Memory B cell (primary cell): Measurements from ENCODE around the gene SPAG9.
"Not testable (repeated sequence)": the region's sequence is repeated elsewhere in the genome, so short reads cannot be mapped to it uniquely, and the experiment has no call there.

ENCODE experiments used
- ATAC-seq: fragments of 150-1000 bp; cut with Tn5 transposase; 2 replicates; pipeline ENCODE4 v1.10.0; 2021; ENCODE audit warnings: low read depth, mild to moderate bottlenecking, moderate library complexity
- DNase-seq, 2 donors: peaks; one replicate each; pipeline ENCODE4 v3.0.0; 2022; ENCODE audit warnings: low spot score in 2 of 2
- H3K27ac Mint-ChIP-seq: one replicate; pipeline ENCODE4 v1.8.0; 2022; ENCODE audit warnings: mild to moderate bottlenecking, moderate library complexity, mixed read lengths
- H3K27me3 Mint-ChIP-seq: one replicate; pipeline ENCODE4 v1.8.0; 2022; ENCODE audit warnings: mixed read lengths
- H3K36me3 Mint-ChIP-seq: one replicate; pipeline ENCODE4 v1.8.0; 2022; ENCODE audit warnings: mild to moderate bottlenecking, mixed read lengths
- H3K4me1 Mint-ChIP-seq: one replicate; pipeline ENCODE4 v1.8.0; 2022; ENCODE audit warnings: mixed read lengths
- H3K4me3 Mint-ChIP-seq: one replicate; pipeline ENCODE4 v1.8.0; 2022; ENCODE audit warnings: mild to moderate bottlenecking, moderate library complexity, mixed read lengths
- H3K9me3 Mint-ChIP-seq: one replicate; pipeline ENCODE4 v1.8.0; 2022; ENCODE audit warnings: mixed read lengths

Gene SPAG9

DNA sequence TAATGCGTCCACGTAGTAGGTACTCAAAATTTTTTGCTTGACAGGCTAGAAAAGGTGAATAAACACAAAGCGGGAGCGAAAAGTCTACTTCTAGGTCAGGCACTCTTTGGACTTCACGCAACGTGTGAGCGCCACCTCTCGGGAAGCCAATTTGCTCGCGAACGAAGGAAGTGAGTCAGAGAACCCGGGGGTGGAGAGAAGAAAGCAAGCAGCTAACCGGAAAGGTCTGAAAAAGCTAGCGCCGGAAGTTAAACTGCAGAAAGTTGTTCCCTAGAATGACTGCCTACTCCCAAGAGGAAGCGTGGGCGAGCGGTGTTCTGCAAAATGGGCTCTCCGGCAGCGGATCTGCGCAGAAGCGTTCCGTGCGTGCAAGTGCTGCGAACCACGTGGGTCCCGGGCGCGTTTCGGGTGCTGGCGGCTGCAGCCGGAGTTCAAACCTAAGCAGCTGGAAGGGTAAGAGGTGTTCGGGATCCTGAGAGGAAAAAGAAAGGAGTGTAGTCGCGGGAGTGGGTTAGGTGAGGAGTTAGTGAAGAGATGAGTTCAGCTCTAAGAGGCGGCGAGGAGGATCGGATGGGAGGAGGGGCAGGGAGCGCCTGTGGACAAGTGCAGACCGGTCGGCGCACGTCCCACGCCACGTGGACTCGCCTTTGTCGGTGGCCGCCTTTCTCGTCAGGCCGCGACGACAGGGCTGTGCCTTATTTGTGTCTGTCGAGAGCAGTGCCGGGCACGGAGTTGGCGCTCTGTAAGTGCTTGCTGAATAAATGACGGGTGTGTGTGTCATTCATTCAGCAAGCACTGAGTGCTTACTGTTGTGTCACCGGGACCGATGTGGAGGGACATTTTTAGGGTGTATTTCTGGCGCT, 32.8 kb upstream of the SPAG9 start, which contains the start of gene NME1:
Gene NME1 (plus strand): TSS at position 350 of the 863 bp plus-strand sequence. CDS start 2,096 bp downstream, outside the sequence.
- Mint-ChIP-seq H3K4me1 (peaks cover 3% of the 10 kb centered on the region), H3K27ac (no peak within 1 kb of the TSS), H3K4me3 (no peak within 1 kb of the TSS), H3K27me3 (no peaks in the 10 kb centered on the region), H3K36me3 (peaks cover 4% of the 10 kb centered on the region), H3K9me3 (no peaks in the 10 kb centered on the region)
- peak; percentile 97 for ATAC-seq
- DNase-seq = peak; percentile 99

DNA sequence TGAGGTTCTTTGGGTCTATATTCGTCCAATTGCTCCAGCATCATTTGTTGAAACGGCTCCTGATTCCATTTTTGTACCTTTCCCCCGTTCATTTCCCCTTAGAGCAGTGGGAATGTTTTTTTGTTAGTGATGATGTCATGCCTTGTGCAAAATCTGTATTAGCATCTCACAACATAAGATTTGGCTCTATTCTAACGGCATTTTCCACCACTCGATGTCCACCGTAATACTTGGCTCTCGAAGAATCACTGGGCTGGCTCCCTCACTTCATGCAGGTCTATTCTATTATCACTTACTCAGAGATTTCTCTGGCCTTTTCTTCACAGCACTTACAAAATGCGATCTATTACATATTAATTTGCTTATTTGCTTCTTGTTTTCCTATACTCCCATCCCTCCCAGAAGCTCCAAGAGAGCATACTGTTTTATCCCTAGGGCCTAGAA, 32.1 kb upstream of the SPAG9 start:
- H3K27me3 Mint-ChIP-seq = no peaks in the 10 kb centered on the region
- H3K4me1 Mint-ChIP-seq = peaks cover 3% of the 10 kb centered on the region
- no peak for DNase-seq
- H3K27ac Mint-ChIP-seq = no peak overlapping the region
- H3K4me3 Mint-ChIP-seq = no peak overlapping the region
- no peaks in the 10 kb centered on the region for H3K9me3 Mint-ChIP-seq
- ATAC-seq = no peak
- peaks cover 4% of the 10 kb centered on the region for H3K36me3 Mint-ChIP-seq

DNA sequence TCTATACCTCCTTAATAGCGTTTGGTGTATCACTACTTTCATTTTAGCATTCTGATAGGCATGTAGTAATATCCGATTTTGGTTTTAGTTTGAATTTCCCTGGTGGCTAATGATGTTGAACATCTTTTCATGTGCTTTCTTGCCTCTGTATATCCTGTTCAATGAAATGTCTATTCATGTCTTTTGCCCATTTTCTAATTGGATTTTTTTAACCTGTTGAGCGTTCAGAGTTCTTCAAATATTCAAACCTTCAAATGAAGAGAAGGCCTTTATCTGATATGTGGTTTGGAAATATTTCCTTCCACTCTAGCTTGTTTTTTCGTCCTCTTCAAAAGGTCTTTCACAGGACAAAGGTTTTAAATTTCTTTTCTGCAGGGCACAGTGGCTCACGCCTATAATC, 30.3 kb upstream of the SPAG9 start:
- ATAC-seq (no peak), DNase-seq (no peak)
- Mint-ChIP-seq H3K36me3 (no peaks in the 10 kb centered on the region), H3K9me3 (no peaks in the 10 kb centered on the region), H3K4me3 (no peak overlapping the region), H3K27ac (no peak overlapping the region), H3K27me3 (no peaks in the 10 kb centered on the region), H3K4me1 (no peaks in the 10 kb centered on the region)

DNA sequence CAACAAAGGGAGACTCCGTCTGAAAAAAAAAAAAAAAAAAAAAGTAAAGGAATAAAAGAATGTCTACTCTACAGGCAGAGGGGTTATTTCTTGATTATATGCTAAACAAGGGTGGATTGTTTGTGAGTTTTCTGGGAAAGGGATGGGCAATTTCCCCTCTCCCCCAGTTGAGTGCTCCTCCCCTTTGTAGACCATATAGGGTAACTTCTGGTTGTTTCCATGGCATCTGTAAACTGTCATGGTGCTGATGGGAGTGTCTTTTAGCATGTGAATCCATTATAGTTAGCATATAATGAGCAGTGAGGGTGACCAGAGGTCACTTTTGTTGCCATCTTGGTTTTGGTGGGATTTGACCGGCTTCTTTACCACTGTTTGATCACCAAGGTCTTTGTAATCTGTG, 28.5 kb upstream of the SPAG9 start:
- H3K4me1 Mint-ChIP-seq = no peaks in the 10 kb centered on the region
- DNase-seq (no peak), ATAC-seq (no peak)
- no peaks in the 10 kb centered on the region for H3K9me3 Mint-ChIP-seq
- no peak overlapping the region for H3K27ac Mint-ChIP-seq
- H3K4me3 Mint-ChIP-seq = no peak overlapping the region
- H3K27me3 Mint-ChIP-seq = no peaks in the 10 kb centered on the region
- no peaks in the 10 kb centered on the region for H3K36me3 Mint-ChIP-seq

DNA sequence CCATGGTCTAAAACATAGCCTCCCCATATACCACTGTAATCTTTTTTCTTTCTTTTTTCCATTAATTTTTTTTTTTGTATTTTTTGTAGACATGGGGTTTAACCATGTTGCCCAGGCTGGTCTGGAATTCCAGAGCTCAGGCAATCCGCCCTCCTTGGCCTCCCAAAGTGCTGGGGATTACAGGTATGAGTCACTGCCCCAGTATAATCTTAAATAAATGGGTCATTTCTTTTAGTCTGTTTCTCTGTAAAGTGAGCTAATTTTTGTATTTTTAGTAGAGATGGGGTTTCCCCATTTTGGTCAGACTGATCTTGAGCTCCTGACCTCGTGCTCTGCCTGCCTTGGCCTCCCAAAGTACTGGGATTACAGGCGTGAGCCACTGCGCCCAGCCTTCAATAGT, 27.0 kb upstream of the SPAG9 start:
- no peaks in the 10 kb centered on the region for H3K4me1 Mint-ChIP-seq

DNA sequence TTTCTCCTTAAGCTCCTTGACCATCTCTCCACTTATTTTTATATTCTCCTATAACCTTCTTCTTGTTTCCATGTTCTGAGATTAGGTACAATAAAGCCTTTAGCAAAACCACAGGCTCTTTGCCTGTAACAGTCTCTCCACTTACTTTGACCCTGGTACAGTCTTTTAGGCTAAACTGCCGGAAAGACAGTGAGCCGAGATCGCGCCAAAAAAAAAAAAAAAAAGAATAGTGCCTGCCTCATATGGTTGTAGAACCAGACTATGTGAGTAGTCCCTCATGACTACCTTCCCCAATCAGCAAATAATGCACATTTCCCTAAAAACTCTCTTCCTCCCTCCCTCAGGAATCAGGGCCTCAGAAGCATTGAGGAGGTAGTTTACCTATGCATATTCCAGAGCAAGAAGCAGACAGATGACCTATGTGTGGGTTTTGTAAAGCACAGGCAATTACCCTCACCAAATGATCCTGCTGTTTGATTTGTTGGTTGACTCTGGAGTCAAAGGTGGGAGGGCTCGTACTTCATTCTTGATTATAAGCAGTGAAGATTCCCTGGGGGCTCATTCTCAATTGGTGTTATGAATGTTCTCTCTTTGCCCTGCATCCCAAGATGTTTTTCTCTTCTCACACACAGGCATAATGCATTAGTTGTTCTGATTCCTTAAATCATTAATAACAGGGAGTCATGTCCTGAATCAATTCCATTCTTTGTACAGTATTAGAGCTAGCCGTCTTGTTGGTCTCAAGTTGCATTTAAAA, 23.8 kb upstream of the SPAG9 start:
- Mint-ChIP-seq H3K27me3 (peaks cover 2% of the 10 kb centered on the region), H3K4me3 (no peak overlapping the region), H3K9me3 (no peaks in the 10 kb centered on the region), H3K4me1 (no peaks in the 10 kb centered on the region), H3K36me3 (no peaks in the 10 kb centered on the region), H3K27ac (no peak overlapping the region)
- ATAC-seq (no peak), DNase-seq (no peak)

More for the DNA sequence above, 27.0 kb upstream of the SPAG9 start:
- Mint-ChIP-seq H3K27ac (no peak overlapping the region), H3K27me3 (no peaks in the 10 kb centered on the region), H3K36me3 (no peaks in the 10 kb centered on the region), H3K4me3 (no peak overlapping the region), H3K9me3 (no peaks in the 10 kb centered on the region)
- DNase-seq (no peak), ATAC-seq (no peak)

DNA sequence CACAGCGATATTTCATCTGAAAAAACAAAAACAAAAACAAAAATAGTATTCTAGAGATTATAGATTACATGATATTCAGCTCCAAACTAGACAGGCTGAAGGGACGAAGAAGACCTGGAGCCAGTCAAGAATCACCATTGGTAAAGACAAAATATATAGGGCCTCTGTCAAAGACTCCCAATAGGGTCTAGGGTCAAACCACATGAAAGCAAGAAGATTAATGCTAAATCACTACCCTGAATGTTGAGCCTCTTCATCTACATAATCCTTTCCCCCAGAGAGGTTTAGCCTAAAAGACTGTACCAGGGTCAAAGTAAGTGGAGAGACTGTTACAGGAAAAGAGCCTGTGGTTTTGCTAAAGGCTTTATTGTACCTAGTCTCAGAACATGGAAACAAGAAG, 21.9 kb upstream of the SPAG9 start:
- no peaks in the 10 kb centered on the region for H3K4me1 Mint-ChIP-seq
- no peak overlapping the region for H3K4me3 Mint-ChIP-seq
- ATAC-seq = no peak
- H3K9me3 Mint-ChIP-seq = no peaks in the 10 kb centered on the region
- H3K27me3 Mint-ChIP-seq = peaks cover 2% of the 10 kb centered on the region
- no peak for DNase-seq
- no peaks in the 10 kb centered on the region for H3K36me3 Mint-ChIP-seq
- no peak overlapping the region for H3K27ac Mint-ChIP-seq

DNA sequence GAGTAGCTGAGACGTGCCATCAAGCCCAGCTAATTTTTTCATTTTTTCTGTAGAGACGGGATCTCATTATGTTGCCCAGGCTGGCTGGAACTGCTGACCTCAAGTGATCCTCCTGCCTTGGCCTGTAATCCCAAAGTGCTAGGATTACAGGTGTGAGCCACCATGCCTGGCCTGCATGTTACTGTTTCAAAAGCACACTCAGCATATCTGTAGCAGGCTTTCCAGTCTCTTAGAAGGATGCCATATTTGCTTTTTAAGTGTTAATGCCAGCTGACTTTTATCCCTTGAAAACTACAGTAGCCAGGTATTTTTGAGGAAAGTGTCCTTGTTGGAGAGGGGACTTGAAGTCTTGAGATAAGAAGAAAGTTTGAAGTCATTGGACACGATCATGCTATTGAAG, 15.3 kb upstream of the SPAG9 start:
- no peak for DNase-seq
- peaks cover 2% of the 10 kb centered on the region for H3K27me3 Mint-ChIP-seq
- no peak overlapping the region for H3K27ac Mint-ChIP-seq
- H3K4me3 Mint-ChIP-seq = no peak overlapping the region
- H3K9me3 Mint-ChIP-seq = no peaks in the 10 kb centered on the region
- no peaks in the 10 kb centered on the region for H3K36me3 Mint-ChIP-seq
- ATAC-seq = no peak
- H3K4me1 Mint-ChIP-seq = no peaks in the 10 kb centered on the region

DNA sequence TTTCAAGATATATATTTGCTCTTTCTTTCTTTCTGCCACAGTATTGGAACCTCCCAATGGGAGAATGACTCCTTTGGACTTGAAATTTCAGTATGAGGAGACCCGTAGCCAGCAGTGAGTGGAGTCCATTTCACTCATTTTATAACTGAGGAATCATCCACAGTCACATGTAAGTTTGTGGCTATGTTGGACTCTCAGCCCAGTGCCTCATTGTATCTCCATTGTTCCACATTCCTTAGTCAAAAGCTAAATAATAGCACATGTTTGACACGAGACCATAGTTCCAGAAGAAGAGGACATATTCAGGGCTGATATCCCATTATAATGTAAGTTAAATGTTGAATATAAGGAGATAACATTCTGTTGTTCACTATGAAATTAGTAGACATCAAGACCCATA, 12.7 kb upstream of the SPAG9 start:
- peaks cover 3% of the 10 kb centered on the region for H3K27me3 Mint-ChIP-seq
- no peak overlapping the region for H3K4me3 Mint-ChIP-seq
- H3K9me3 Mint-ChIP-seq = no peaks in the 10 kb centered on the region
- no peaks in the 10 kb centered on the region for H3K36me3 Mint-ChIP-seq
- ATAC-seq (no peak), DNase-seq (no peak)
- H3K4me1 Mint-ChIP-seq = no peaks in the 10 kb centered on the region
- H3K27ac Mint-ChIP-seq = no peak overlapping the region

DNA sequence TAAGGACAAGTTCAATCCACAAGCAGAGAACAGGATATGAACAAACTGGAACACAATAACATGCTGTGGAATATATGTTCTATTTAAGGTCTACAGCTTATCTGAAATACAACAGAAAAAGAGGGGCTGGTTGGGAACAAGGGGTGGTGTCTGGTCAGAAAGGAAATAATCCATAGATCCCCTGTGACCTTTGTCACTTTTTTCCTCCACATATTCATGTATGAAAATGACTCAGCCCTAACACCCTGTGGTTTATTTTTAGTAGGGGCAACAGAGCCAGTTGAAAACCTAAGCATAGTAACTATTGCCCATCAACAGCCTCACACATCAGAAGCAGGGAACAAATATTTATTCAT, 12.3 kb upstream of the SPAG9 start:
- peaks cover 3% of the 10 kb centered on the region for H3K27me3 Mint-ChIP-seq
- no peak overlapping the region for H3K27ac Mint-ChIP-seq
- H3K4me3 Mint-ChIP-seq = no peak overlapping the region
- no peak for ATAC-seq
- no peaks in the 10 kb centered on the region for H3K4me1 Mint-ChIP-seq
- no peaks in the 10 kb centered on the region for H3K36me3 Mint-ChIP-seq
- H3K9me3 Mint-ChIP-seq = no peaks in the 10 kb centered on the region
- DNase-seq = no peak

DNA sequence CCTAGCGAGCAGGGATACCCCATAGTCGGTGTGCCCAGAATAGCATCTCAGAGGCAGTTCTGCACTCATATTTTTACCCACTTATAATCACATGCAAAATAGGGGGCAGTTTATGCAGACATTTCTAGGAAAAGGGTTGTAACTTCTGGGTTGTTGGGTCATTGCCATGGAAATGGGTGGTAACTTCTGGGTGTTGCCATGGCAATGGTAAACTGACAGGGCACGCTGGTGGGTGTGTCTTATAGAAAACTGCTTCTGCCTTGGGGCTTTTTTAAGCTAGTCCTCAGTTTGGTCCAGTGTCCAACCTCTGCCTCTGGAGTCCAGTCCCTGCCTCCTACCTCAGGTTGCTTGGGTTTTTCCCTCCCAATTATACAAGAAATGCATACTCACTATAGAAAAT, 7.4 kb upstream of the SPAG9 start:
- ATAC-seq = peak; percentile 27
- no peak overlapping the region for H3K27ac Mint-ChIP-seq
- H3K4me3 Mint-ChIP-seq = no peak overlapping the region
- DNase-seq = no peak
- H3K36me3 Mint-ChIP-seq = no peaks in the 10 kb centered on the region
- no peaks in the 10 kb centered on the region for H3K9me3 Mint-ChIP-seq
- H3K4me1 Mint-ChIP-seq = no peaks in the 10 kb centered on the region
- H3K27me3 Mint-ChIP-seq = peaks cover 3% of the 10 kb centered on the region

DNA sequence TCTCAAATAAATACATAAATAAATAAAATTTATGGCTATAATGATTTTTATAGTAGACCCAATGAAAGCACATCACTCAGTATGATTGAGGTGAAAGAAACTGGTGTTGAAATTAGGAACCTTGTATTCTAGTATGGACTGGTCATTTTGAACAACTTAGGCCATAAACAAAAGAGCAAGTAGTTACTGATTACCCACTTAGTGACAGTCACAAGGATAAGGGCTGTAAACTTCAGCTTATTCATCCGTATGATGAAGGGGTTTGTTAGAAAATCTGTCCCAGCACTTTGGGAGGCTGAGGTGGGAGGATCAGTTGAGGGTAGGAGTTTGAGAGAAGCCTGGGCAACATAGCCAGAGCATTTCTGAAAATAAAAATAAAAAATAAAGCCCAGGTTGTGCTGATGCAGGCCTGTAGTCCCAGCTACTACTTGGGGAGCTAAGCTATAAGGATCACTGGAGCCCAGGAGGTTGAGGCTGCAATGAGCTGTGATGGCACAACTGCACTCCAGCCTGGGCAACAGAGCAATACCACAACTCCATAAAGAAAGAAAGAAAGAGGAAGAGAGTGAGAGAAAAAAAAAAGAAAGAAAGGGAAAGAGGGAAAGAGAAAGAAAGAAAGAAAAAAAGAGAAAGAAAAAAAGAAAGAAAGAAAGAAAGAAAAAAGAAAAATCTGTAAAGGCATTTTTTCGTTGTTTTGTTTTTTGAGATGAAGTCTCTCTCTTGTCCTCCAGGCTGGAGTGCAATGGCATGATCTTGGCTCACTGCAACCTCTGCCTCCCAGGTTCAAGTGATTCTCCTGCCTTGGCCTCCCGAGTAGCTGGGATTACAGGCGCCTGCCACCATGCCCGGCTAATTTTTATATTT, 4.2 kb upstream of the SPAG9 start:
- H3K36me3 Mint-ChIP-seq = no peaks in the 10 kb centered on the region
- ATAC-seq = no peak
- H3K4me3 Mint-ChIP-seq = no peak overlapping the region
- peaks cover 11% of the 10 kb centered on the region for H3K4me1 Mint-ChIP-seq
- no peaks in the 10 kb centered on the region for H3K9me3 Mint-ChIP-seq
- no peaks in the 10 kb centered on the region for H3K27me3 Mint-ChIP-seq
- DNase-seq = no peak
- no peak overlapping the region for H3K27ac Mint-ChIP-seq

DNA sequence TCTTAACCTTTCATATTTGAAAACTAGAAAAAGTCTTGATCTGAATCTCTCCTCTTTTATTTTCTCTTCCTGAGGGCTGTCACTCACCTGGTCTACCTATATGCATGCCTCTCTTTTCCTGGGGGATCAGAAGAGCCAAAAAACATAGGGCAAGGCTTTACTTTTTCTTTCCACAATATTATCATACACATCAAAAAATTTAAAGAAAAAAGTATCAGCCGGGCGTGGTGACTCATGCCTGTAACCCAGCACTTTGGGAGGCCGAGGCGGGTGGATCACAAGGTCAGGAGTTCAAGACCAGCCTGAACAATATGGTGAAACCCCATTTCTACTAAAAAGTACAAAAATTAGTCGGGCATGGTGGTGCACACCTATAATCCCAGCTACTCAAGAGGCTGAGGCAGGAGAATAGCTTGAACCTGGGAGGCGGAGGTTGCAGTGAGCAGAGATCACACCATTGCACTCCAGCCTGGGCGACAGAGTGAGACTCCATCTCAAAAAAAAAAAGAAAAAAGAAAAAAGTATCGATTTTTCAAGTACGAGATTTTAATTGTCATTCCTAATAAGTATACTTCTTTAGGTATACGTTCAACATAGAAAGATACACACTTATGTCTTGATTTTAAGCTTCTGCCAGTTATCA, 1.9 kb upstream of the SPAG9 start:
- H3K4me3 Mint-ChIP-seq, H3K27me3 Mint-ChIP-seq, H3K36me3 Mint-ChIP-seq, ATAC-seq, H3K9me3 Mint-ChIP-seq, DNase-seq: not testable (repeated sequence)
- Mint-ChIP-seq H3K27ac (peak overlapping the region; percentile 96), H3K4me1 (peaks cover 18% of the 10 kb centered on the region)
